ENCODE data around the gene TBC1D32.
"Not testable (repeated sequence)": the region's sequence is repeated elsewhere in the genome, so short reads cannot be mapped to it uniquely, and the experiment has no call there.

The TBC1D32 gene

DNA sequence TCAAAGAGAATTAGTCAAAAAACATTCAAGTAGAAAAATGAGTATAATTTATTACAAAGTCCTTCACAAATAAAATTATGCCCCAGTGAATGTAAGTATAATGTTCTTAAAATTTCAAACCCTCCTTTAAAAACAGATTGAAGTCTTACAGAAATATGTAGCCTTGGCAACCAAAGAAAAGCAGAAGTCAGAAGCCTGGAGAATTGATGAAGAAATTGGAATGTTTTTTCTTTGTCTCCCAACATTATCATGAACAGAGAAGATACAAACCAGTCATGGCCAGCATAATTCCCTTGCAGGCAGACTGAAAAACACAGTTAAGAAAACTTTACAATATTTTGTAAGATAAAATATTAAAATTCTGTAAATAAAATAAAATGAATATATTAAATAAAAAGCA, 221.9 kb downstream of the TBC1D32 start:
- no peak for DNase-seq

DNA sequence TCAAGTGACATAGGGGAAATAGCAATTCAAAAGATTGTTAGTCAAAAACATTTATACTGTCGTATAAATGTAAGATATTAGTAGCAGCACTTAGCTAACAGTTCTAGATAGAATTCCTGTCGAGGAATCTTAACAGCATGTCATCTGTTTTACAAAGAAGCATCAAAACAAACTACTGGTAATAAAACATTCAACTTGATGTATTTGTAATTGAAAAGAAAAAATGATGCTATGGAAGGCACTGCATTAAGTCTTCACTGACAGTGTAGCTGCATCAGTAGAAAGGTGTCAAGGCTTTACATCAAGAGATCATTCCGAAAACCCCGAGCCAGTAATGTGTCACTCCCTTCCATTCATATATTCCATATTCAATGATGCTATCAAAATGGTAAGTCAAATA, 223.5 kb downstream of the TBC1D32 start:
- no peak for DNase-seq

DNA sequence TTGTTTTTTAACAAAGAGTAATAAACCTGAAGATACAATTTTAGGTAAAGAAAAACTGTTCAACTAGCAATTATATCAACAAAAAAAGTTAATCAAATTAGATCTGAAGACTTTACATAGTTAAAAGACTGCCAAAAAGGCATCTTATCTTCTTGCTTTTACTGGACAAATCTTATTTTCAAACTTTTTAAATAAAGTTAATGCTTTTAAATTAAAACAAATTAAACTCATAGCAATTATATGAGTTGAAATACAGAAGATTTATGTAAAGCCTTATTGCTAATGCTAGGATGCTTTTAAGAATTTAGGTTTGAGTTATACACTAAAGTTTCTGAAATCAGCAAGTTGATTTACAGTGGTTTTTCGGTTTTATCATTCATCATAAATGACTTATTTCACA, 227.3 kb downstream of the TBC1D32 start:
- no peak for DNase-seq

DNA sequence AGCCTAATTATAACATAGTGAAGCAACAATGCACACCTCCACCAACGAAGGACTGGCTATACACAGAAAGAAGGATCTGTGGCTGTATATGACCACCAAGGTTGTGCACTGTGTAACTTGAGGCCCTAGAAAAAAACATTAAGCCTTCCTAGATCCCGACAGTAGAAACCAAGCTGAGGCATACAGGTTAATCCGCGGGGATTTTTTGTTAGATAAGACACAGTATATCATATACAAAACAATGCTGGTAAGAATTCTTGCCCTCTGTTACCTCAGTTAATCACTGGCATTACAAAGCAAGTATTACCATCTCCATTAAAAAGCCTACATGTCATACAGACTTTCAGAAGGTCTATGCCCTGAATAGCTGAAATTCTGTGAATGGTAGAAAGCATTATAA, 228.8 kb downstream of the TBC1D32 start:
- DNase-seq, result no peak

DNA sequence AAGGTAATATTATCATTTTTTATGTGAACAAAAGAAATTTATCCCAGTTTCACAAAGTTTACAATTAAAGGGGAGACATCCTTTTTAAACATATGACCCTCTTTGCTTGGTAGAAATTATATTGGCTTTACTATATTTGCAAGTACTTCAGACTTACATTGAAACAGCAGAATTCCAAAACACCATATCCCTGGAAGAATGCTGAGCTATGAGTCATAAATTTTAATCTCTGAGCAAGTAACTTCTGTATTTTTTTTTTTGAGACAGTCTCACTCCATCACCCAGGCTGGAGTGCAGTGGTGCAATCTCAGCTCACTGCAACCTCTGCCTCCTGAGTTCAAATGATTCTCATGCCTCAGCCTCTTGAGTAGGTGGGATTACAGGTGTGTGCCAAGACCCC, 240.4 kb downstream of the TBC1D32 start:
- DNase-seq, result no peak

DNA sequence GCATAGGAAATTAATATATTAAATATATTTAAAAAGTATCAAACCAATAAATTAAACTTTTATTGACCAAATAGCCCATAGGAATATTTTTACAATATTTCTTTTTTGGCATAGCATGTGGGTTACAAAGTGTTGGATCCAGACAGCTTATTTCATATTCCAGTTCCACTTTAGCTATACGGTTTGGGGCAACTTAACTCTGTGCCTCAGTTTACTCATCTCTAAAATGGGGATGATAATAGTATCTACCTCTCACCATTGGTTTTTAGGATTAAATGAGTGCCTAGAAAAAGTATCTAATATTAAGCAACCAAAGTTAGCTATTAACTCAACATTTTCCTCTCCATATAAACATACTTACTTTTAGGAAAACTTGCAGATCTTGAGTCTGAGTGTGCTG, 243.8 kb downstream of the TBC1D32 start:
- no peak for DNase-seq

DNA sequence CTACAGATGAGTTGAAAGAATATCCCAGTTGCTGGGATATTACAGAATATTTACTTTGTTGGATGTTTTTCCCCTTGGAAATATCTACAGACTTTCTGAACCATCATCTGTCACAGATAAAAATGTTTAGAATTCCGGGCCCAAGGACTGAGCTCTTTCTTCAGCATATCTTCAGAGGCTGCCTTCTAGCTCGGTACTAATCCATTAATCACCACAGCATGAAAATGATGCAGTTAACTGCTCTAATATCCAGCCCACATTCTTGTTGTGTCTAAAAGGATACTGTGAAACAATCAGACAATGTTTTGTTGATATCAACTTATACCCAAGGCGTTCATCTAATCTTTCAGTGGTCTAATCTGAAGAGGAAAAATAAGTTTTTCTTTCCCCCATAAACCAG, 247.4 kb downstream of the TBC1D32 start:
- no peak for DNase-seq

DNA sequence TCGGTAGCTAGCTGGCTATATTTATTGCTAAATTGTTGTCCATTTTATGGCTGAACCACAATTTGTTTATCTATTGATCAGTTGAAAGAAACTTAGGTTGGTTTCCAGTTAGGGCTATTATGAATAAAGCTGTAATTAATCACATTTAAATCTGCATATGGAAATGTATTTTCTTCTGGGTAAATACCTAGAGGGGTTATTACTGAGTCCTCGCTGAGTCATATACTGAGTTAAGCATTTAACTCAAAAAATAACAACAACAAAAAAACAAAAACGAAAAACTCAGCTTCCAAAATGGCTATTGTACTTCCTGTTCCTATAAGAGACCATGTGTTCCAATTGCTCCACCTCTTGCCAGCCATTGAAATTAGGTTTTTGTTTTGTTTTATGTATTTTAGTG, 258.2 kb downstream of the TBC1D32 start:
- no peak for DNase-seq

DNA sequence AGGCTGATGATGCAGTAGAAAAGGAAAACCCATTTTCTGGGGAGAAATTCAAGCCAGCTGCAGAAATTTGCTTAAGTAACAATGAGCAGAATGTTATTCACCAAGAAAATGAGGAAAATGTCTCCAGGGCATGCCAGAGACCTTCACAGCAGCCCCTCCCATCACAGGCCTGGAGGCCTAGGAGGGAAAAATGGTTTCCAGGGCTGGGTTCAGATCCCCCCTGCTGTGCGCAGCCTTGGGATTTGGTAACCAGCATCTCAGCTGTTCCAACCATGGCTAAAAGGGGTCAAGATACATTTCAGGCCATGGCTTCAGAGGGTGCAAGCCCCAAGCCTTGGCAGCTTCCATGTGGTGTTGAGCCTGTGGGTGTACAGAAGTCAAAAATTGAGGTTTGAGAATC, 265.5 kb downstream of the TBC1D32 start:
- DNase-seq, result not testable (repeated sequence)

DNA sequence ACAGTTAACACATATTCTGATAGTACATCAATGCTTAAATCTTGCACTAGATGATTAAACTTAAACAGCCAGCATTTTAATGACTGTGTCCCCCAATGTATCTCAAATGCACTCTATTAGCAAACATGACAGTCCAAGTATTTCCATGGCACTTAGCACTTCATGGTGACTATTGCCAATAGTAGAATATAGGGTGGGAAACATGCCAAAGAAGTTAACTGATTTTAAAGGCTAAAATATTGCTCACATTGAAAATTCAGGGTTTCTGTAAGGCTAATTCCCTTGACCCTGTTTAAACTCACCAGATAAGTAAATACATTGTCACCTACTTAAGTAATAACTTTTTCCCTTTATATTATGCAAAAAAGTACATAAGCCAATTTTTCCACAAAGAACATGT, 266.9 kb downstream of the TBC1D32 start:
- DNase-seq, result no peak

DNA sequence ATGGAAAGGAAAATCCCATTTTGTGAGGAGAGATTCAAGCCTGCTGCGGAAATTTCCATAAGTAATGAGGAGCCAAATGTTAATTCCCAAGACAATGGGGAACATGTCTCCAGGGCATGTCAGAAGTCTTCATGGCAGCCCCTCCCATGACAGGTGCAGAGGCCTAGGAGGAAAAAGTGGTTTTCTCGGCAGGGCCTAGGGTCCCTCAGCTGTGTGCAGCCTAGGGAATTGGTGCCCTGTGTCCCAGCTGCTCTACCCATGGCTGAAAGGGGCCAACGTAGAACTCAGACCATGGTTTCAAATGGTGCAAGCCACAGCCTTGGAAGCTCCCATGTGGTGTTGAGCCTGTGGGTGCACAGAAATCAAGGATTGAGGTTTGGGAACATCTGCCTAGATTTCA, 269.9 kb downstream of the TBC1D32 start:
- no peak for DNase-seq

DNA sequence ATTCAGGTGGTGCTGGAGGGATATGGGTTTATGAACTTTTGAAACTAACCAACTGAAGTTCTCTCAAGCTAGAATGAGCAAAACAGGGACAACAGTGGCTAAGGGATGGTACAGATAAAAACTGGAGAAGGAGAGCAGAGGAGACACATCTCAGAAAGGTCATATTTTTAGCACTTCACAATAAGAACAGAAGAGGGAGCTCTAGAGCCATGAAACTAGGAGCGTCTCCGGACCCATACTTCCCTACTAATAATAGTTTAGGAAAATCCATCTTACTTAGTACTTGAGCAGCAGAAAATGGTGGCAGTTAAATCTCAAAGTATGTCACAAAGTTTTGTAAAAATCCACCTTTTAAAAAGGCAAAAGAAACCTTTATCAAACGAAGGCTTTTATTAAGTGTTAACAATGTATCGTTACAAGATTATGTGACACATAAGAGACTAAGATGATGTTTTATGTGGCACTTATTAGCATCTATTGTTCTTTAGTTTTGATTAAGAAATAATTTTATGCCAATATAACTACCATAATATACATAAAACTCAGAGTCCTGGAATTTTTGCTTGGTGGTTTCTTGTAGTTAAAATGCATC, 278.6 kb downstream of the TBC1D32 start:
- DNase-seq, result no peak

DNA sequence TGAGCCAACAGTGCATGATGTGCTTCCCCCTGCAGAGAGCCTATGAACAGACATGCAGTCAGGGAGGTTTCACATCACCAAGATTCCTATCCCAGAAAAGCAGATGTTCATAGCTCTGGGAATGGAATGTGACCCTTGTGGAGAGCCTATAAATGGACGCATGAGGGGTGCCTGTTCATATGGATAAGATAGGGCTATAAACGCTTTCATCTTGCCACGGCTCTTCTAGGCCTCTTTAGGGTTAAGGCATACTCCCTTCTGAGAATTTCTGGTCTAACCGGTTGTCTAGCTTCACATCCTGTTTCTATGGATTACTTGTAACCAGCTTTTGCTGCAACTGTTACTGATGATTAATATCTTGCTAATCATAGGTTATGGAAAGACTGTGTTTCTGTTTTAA, 285.7 kb downstream of the TBC1D32 start:
- DNase-seq, result not testable (repeated sequence)

DNA sequence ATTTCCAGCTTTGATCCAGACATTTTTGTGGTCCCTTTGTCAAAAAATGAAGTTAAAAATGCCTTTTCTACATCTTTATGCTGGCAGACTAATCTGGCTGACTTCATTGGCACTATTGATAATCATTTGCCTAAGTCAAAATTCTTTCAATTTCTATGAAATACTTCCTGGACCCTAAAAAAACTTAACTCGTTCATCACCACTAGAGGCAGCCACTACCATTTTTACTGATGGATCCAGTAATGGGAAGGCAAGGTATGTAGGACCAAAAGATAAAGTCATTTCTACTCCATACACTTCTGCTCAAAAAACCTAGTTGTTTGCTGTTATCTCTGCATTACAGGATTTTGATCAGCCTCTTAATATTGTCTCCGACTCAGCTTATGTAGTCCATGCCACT, 289.4 kb downstream of the TBC1D32 start:
- DNase-seq, result not testable (repeated sequence)

DNA sequence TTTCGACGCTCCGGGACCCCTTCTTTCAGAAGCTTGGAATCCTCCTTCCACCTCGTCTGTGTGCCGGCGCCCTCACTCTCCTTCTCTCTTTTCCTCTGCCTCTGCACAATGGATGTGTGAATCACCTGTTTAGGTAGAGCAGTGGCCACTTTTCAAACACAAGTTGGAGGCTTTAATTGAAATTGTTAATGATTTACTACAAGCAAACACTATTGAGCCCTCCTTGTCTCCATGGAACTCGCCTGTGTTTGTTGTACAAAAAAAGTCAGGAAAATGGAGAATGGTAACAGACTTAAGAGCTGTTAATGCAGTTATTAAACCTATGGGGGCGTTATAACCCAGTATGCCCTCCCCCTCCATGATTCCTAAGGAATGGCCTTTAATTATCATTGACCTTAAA, 290.6 kb downstream of the TBC1D32 start:
- not testable (repeated sequence) for DNase-seq

DNA sequence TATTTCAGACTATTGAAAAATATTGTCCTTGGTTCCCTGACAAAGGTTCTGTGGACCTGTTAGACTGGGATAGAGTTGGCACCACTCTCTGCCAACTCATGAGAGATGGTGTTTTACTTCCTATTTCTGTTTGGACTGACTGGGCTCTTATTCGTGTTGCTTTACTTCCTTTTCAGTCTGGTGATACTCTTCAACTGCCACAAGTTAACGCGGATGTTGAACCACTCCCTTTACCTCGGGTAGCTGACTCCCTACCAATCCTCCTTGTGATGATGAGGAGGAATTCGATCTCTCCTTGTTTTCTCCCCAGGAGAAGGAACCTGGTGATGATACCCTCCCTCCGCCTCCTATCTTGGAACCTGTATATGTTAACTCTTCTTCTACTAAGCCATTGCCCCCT, 291.1 kb downstream of the TBC1D32 start:
- not testable (repeated sequence) for DNase-seq

DNA sequence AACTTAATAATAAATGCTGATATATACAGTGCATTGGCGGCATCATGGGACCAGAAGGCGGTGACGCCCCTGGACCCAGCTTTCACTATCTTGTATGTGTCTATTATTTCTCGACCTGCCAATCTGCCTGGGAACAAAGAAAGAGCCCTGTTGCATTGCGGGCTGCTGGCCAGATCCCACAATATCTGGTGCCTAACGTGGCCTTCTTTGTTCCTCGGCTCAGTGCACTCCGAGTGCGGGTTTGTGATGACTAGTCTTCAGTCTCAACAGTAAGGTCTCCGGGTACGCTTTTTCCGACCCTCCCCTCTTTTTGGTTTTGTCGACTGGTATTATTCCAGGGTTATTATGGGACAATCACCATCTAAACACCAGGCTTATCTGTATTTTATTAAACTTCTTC, 291.5 kb downstream of the TBC1D32 start:
- DNase-seq, result no peak

DNA sequence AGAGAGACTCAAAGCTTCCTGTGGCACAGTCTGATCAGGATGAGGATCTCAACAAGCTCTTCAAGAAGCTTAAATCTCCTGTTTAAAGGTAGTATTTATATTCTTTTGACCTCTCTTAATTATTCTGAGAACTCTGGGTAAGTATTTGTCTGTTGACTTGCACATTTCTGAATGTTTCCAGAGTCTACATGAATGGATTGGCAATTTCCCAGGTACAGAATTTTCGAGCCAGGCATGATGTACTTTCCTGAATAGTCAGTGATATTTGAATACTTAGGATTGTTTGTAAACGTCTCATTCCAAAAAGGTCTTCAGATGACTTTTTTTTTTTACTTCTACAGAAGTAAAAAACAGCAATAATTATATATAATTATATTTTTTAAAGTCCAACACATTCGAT, 293.4 kb downstream of the TBC1D32 start:
- no peak for DNase-seq

DNA sequence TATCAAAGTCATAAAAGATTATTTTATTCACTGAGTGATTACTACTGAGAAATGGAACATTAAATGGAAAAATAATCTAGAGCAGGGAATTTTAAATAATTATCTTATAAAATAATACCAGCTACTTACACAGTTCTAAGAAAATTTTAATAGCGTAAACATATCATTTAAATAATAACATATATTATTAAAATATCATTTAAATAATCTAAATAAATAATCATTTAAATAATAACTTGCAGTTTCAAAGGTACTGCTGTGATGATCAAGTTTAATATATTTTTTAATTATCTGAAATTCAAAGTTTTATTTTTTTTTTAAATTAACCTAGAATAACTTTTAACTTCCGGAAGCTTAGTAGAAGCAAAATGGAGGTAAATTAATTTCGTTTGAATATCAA, 301.2 kb downstream of the TBC1D32 start:
- no peak for DNase-seq

DNA sequence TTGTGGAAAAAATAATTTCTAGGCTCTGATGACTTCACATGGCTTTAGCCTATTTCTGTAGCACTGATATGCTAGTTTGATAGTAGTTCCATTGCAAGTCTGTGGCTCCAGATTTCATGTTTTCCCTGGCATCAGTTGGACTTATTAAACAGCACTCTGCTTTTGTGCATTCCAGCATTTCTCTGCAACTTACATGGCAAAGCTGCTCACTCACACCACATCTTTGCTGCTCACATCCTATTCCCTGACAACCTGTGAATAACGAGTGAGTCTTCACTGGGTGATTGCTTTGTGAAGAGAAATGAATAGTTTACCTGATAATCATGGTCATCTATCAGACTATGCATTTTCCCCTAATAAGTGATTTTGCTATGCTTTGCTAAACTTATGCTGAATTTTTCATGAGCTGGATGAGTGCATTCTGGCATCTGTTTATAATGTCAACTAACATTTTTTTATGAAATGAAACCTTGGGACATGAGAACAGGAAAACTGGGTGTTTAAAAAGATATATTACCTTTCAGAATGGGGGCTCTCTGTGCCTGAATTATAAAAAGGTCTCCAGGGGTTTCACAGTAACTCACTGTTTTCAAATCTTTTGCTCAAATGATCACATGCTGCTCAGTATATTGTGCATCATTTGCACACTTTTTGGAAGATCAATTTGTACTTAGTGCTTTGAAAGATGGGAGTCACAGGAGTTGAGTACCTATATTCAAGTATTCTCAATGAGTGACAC, 301.8 kb downstream of the TBC1D32 start:
- no peak for DNase-seq
